H1 (cell line): ENCODE measurements around the gene WDR48. TPM values are rescaled to one million over a fixed set of nuclear protein-coding genes. Genes with fewer than 3 reads are reported as not detected.

Source experiments
- CTCF ChIA-PET: fragments of 300-600 bp; sonication (Branson Sonifier 250); formaldehyde crosslinking; loops from one replicate; lab custom pipeline; 2021; ENCODE audit not compliant: partially characterized antibody; lab: Charles Lee
- POLR2A ChIA-PET: fragments of 300-600 bp; sonication (Branson Sonifier 250); formaldehyde crosslinking; loops from one replicate; lab custom pipeline; 2021; ENCODE audit warnings: inconsistent platforms; ENCODE audit not compliant: partially characterized antibody; lab: Charles Lee
- DNase-seq, 2 experiments: peaks; one replicate each; pipeline versions ENCODE4 v3.0.0 to v3.0.0-alpha.2; 2010 to 2022; ENCODE audit warnings: low spot score in 2 of 2, low read depth in 1 of 2, mixed read lengths in 1 of 2
- FAIRE-seq: peaks from 2 replicates; lab custom pipeline; 2011; peaks lifted over from hg19 to GRCh38; lab: Jason Lieb, UNC
- H2AFZ ChIP-seq: 2 replicates; pipeline ENCODE4 v1.8.1; 2012; ENCODE audit warnings: low read length, inconsistent platforms
- H2AK5ac ChIP-seq: 2 replicates; pipeline ENCODE4 v1.6.1; 2013; ENCODE audit warnings: low read depth, low read length
- H2BK120ac ChIP-seq: replicated peaks from 2 replicates; pipeline ENCODE3; 2013; ENCODE audit warnings: low read depth, low read length, inconsistent platforms
- H2BK12ac ChIP-seq: 2 replicates; pipeline ENCODE4 v1.6.1; 2013; ENCODE audit warnings: low read depth, low read length
- H2BK15ac ChIP-seq: 2 replicates; pipeline ENCODE4 v1.6.1; 2013; ENCODE audit warnings: low read length
- H2BK20ac ChIP-seq: 2 replicates; pipeline ENCODE4 v1.6.1; 2013; ENCODE audit warnings: low read length
- H2BK5ac ChIP-seq: 2 replicates; pipeline ENCODE4 v1.6.1; 2013; ENCODE audit warnings: low read depth, low read length
- H3K14ac ChIP-seq: 2 replicates; pipeline ENCODE4 v1.6.1; 2013; ENCODE audit warnings: inconsistent platforms; ENCODE audit not compliant: insufficient read length
- H3K18ac ChIP-seq: 2 replicates; pipeline ENCODE4 v1.6.1; 2013; ENCODE audit warnings: low read length; ENCODE audit errors: extremely low read depth
- H3K23ac ChIP-seq: 2 replicates; pipeline ENCODE4 v1.6.1; 2013; ENCODE audit warnings: inconsistent platforms; ENCODE audit not compliant: insufficient read length
- H3K23me2 ChIP-seq: 2 replicates; pipeline ENCODE4 v1.6.1; 2013; ENCODE audit warnings: low read depth, low read length
- H3K27ac ChIP-seq: 2 replicates; pipeline ENCODE4 v1.6.1; 2011; ENCODE audit warnings: low read depth, low read length, inconsistent platforms
- H3K27me3 ChIP-seq, 4 experiments: replicated peaks in 1 of 4; 1 replicate in 1 of 4; 2 replicates in 3 of 4; pipeline versions ENCODE4 v1.6.1 to v1.8.1; 2011 to 2013; ENCODE audit warnings: low read length in 3 of 4, mild to moderate bottlenecking in 3 of 4, inconsistent platforms in 2 of 4, mixed read lengths in 2 of 4, moderate library complexity in 1 of 4; ENCODE audit not compliant: control insufficient read depth in 3 of 4, insufficient read depth in 3 of 4; ENCODE audit errors: extremely low read depth in 1 of 4
- H3K36me3 ChIP-seq, 4 experiments: 2 replicates each; pipeline versions ENCODE4 v1.6.1 to v1.8.1; 2011 to 2013; ENCODE audit warnings: mild to moderate bottlenecking in 4 of 4, low read length in 3 of 4, moderate library complexity in 2 of 4, control low read depth in 1 of 4, inconsistent platforms in 1 of 4; ENCODE audit not compliant: insufficient read depth in 4 of 4, control insufficient read depth in 2 of 4
- H3K4ac ChIP-seq: replicated peaks from 2 replicates; pipeline ENCODE3; 2013; ENCODE audit warnings: low read length, low read depth, mixed read lengths, inconsistent platforms; ENCODE audit not compliant: insufficient read length
- H3K4me1 ChIP-seq, 4 experiments: replicated peaks in 1 of 4; 1 replicate in 1 of 4; 2 replicates in 3 of 4; pipeline versions ENCODE4 v1.6.1 to v1.8.1; 2011 to 2013; ENCODE audit warnings: low read length in 3 of 4, inconsistent platforms in 2 of 4, mixed read lengths in 1 of 4; ENCODE audit not compliant: insufficient read depth in 4 of 4, control insufficient read depth in 3 of 4
- H3K4me2 ChIP-seq, 2 experiments: 2 replicates each; pipeline versions ENCODE4 v1.6.1 to v1.8.1; 2011 to 2013; ENCODE audit warnings: low read depth in 2 of 2, low read length in 2 of 2, control low read depth in 1 of 2, inconsistent platforms in 1 of 2, mild to moderate bottlenecking in 1 of 2; ENCODE audit not compliant: insufficient read depth in 1 of 2
- H3K4me3 ChIP-seq, 4 experiments: fragments of 200-600, 300-600 bp in 1 of 4; sonication (generic), shearing (Covaris generic), sonication (Bioruptor Twin) in 1 of 4; 2 replicates each; pipeline versions ENCODE4 v1.5.1 to v1.8.1; 2011 to 2016; ENCODE audit warnings: low read length in 4 of 4, low read depth in 3 of 4, control low read depth in 2 of 4, inconsistent platforms in 2 of 4, mild to moderate bottlenecking in 2 of 4, mixed read lengths in 1 of 4, moderate library complexity in 1 of 4; ENCODE audit not compliant: insufficient read depth in 2 of 4; ENCODE audit errors: extremely low read depth in 1 of 4
- H3K56ac ChIP-seq: replicated peaks from 2 replicates; pipeline ENCODE3; 2013; ENCODE audit warnings: low read depth, mild to moderate bottlenecking, mixed read lengths, low read length, inconsistent platforms; ENCODE audit not compliant: insufficient read length
- H3K79me1 ChIP-seq: 2 replicates; pipeline ENCODE4 v1.6.1; 2013; ENCODE audit warnings: low read depth, low read length, control low read depth
- H3K79me2 ChIP-seq, 2 experiments: 2 replicates each; pipeline versions ENCODE4 v1.6.1 to v1.8.1; 2012 to 2013; ENCODE audit warnings: low read length in 2 of 2, mild to moderate bottlenecking in 2 of 2, inconsistent platforms in 1 of 2; ENCODE audit not compliant: insufficient read depth in 2 of 2, control insufficient read depth in 1 of 2
- H3K9ac ChIP-seq, 4 experiments: replicated peaks in 1 of 4; 1 replicate in 1 of 4; 2 replicates in 3 of 4; pipeline versions ENCODE4 v1.6.1 to v1.8.1; 2011 to 2013; ENCODE audit warnings: low read depth in 3 of 4, low read length in 3 of 4, control low read depth in 2 of 4, mild to moderate bottlenecking in 2 of 4, moderate library complexity in 2 of 4, inconsistent platforms in 1 of 4; ENCODE audit errors: extremely low read depth in 1 of 4
- H3K9me3 ChIP-seq, 2 experiments: 2 replicates each; pipeline versions ENCODE4 v1.6.1 to v1.8.1; 2012 to 2013; ENCODE audit warnings: mild to moderate bottlenecking in 2 of 2, moderate library complexity in 2 of 2, control low read depth in 1 of 2, inconsistent platforms in 1 of 2, low read depth in 1 of 2, low read length in 1 of 2, mixed read lengths in 1 of 2; ENCODE audit not compliant: insufficient read depth in 2 of 2
- H4K20me1 ChIP-seq, 2 experiments: replicated peaks in 1 of 2; 2 replicates each; pipeline versions ENCODE3 to v1.8.1; 2011 to 2013; ENCODE audit warnings: inconsistent platforms in 2 of 2, low read length in 2 of 2, mild to moderate bottlenecking in 1 of 2; ENCODE audit not compliant: insufficient read depth in 2 of 2, control insufficient read depth in 1 of 2
- H4K5ac ChIP-seq: 2 replicates; pipeline ENCODE4 v1.6.1; 2013; ENCODE audit warnings: low read length, low read depth, mixed read lengths, inconsistent platforms; ENCODE audit not compliant: insufficient read length
- H4K8ac ChIP-seq: 2 replicates; pipeline ENCODE4 v1.8.0; 2013; ENCODE audit warnings: mild to moderate bottlenecking, moderate library complexity, low read length, inconsistent platforms; ENCODE audit not compliant: insufficient read depth; ENCODE audit errors: extremely low read depth
- H4K91ac ChIP-seq: replicated peaks from 2 replicates; pipeline ENCODE3; 2013; ENCODE audit warnings: low read length, mixed read lengths, inconsistent platforms; ENCODE audit not compliant: insufficient read length
- BACH1 ChIP-seq: IDR thresholded peaks from 2 replicates; pipeline ENCODE4 v1.6.1; 2012; ENCODE audit warnings: low read length, improper control_type of control experiment
- CBX8 ChIP-seq: fragments of 300-800, 300-1000 bp; sonication (generic); IDR thresholded peaks from 2 replicates; pipeline ENCODE4 v1.7.1; 2016; ENCODE audit warnings: low read depth, low read length, borderline replicate concordance
- GABPA ChIP-seq: IDR thresholded peaks from 2 replicates; pipeline ENCODE4 v1.6.1; 2011; ENCODE audit warnings: mild to moderate bottlenecking, low read length, moderate library complexity, borderline replicate concordance; ENCODE audit not compliant: insufficient read depth
- KDM1A ChIP-seq: fragments of 200-600, 300-600 bp; sonication (generic); IDR thresholded peaks from 2 replicates; pipeline ENCODE4 v1.7.1; 2016; ENCODE audit warnings: mild to moderate bottlenecking, low read length, borderline replicate concordance
- RFX5 ChIP-seq: IDR thresholded peaks from 2 replicates; pipeline ENCODE4 v1.6.1; 2011; ENCODE audit warnings: low read depth, low read length, improper control_type of control experiment, borderline replicate concordance
- SAP30 ChIP-seq: fragments of 300-600 bp; sonication (generic); IDR thresholded peaks from 2 replicates; pipeline ENCODE4 v1.7.1; 2012; ENCODE audit warnings: low read length, moderate library complexity, mild to moderate bottlenecking, inconsistent platforms; ENCODE audit not compliant: insufficient read depth, insufficient replicate concordance
- SP1 ChIP-seq: IDR thresholded peaks from 2 replicates; pipeline ENCODE4 v1.6.1; 2011; ENCODE audit warnings: low read depth, low read length
- YY1 ChIP-seq: IDR thresholded peaks from 2 replicates; pipeline ENCODE4 v1.6.1; 2011; ENCODE audit warnings: low read depth, mild to moderate bottlenecking, low read length
- WGBS, 2 experiments: shearing (Covaris generic) in 1 of 2; methylation state at CpG; one replicate each; pipeline versions ENCODE4 v1.1.6 to v1.1.7; 2013 to 2015; ENCODE audit warnings: low lambda C conversion rate in 2 of 2, mixed read lengths in 2 of 2, inconsistent platforms in 1 of 2, low coverage in 1 of 2, missing lambda C conversion rate in 1 of 2; ENCODE audit not compliant: insufficient replicate concordance in 2 of 2, insufficient coverage in 1 of 2, insufficient read length in 1 of 2; ENCODE audit errors: extremely low coverage in 1 of 2, missing lambda C conversion rate in 1 of 2; 5-methylcytosine and 5-hydroxymethylcytosine counted together
- polyA plus RNA-seq, 7 experiments: library from polyadenylated mRNA; depleted of rRNA in 3 of 7; stranded (reverse) in 5 of 7; unstranded in 2 of 7; fragments of >200 nt in 5 of 7; fragments of 200-250 nt in 2 of 7; gene quantifications; 1 replicate in 5 of 7; 2 replicates in 1 of 7; 4 replicates in 1 of 7; pipeline versions ENCODE4 v1.2.1 to v1.2.3, GENCODE V29; 2011 to 2013; ENCODE audit warnings: missing spikeins in 2 of 7, mixed read lengths in 2 of 7
- total RNA-seq: library from RNA; stranded (reverse); fragmentation: NEBNext Ultra II Directional; extraction: Animal tissue kit (Norgen Biotek cat#: 25700); gene quantifications from 2 replicates; pipeline ENCODE4 v1.2.1, GENCODE V29; 2021

Gene WDR48
- total and polyA plus RNA-seq, 2 of the 8 experiments (the other 6 are each of a cell fraction or from before 2014, with no cell fraction given) = 21.2 to 54.1 TPM

DNA sequence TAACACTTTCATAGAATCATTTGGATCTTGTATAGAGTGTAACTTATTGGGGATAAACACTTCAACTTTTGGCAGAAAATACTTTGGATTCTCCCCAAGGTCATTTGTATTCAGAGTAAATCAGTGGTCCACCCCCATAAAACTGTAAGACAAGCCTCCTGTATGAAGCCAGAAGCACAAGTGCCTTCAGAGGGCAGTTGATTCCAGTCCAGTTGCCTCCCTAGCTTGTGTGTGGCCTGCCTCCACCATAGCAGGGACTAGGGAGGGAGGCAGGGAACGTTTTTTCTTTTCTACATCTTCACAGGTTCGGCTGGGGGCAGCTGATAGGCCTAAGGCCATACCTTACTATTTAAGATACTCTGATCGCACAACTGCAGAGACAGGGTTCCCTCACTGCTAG is 44.0 kb downstream of the WDR48 start:
- H3K27ac ChIP-seq = no peak overlapping the region
- H3K4me2 ChIP-seq = no peak overlapping the region
- H3K23ac ChIP-seq = no peak overlapping the region
- H4K20me1 ChIP-seq = peaks cover 0 to 3% of the 10 kb centered on the region in 2 experiments
- H3K27me3 ChIP-seq = peaks cover 0 to 2% (median 0%) of the 10 kb centered on the region in 4 experiments; a peak in 1 of 7 replicates
- no peak overlapping the region for H2BK15ac ChIP-seq
- no peak overlapping the region for H3K4ac ChIP-seq
- no peak overlapping the region for H2BK120ac ChIP-seq
- H3K56ac ChIP-seq = no peak overlapping the region
- no peak overlapping the region for H4K91ac ChIP-seq
- H2AK5ac ChIP-seq = no peak overlapping the region
- H3K14ac ChIP-seq = no peak overlapping the region
- no peaks in the 10 kb centered on the region; a peak in 1 of 4 replicates for H3K9me3 ChIP-seq
- H3K36me3 ChIP-seq = peaks cover 22 to 57% (median 50%) of the 10 kb centered on the region in 4 experiments
- peak in 1 of 2 experiments; percentile 24 for DNase-seq
- no peak overlapping the region for H4K8ac ChIP-seq
- H2BK20ac ChIP-seq = no peak overlapping the region
- no peak overlapping the region for H2BK5ac ChIP-seq
- ChIA-PET CTCF (interaction anchor here (1.3 to 3.2 kb wide), 2 partner anchors 96 to 193 kb away, joined by 3 to 16 read pairs; partner anchors contain the start of gene XIRP1), POLR2A (interaction anchor here (0.6 kb wide), 1 partner anchor 26 kb away, joined by 3 read pairs; no protein-coding TSS in a partner anchor)
- no peaks in the 10 kb centered on the region for H3K79me2 ChIP-seq
- no peak overlapping the region for H3K4me3 ChIP-seq
- no peak overlapping the region for H3K9ac ChIP-seq
- WGBS, 2 experiments = 90% methylated on average over 3 of the region's 3 CpGs; no CpG with 5 or more reads in 1 of the 2 experiments
- no peaks in the 10 kb centered on the region; the same call in 1 of the 2 replicates for H3K23me2 ChIP-seq
- H3K4me1 ChIP-seq = no peaks in the 10 kb centered on the region
- FAIRE-seq = no peak
- no peak overlapping the region for H2BK12ac ChIP-seq
- no peaks in the 10 kb centered on the region for H3K79me1 ChIP-seq
- no peak overlapping the region for H4K5ac ChIP-seq
- H3K18ac ChIP-seq = no peak overlapping the region
- no peak overlapping the region for H2AFZ ChIP-seq
- TF ChIP-seq GABPA (no peak), SP1 (no peak), SAP30 (no peak), RFX5 (no peak), BACH1 (no peak), KDM1A (no peak), YY1 (no peak), CBX8 (no peak)
